ENCODE results near the gene PRXL2A. TPM values are rescaled to one million over a fixed set of nuclear protein-coding genes. Genes with fewer than 3 reads are reported as not detected.

The PRXL2A gene
- total and polyA plus RNA-seq, 2 experiments from 2014 or later = 31.8 to 51.7 TPM

DNA sequence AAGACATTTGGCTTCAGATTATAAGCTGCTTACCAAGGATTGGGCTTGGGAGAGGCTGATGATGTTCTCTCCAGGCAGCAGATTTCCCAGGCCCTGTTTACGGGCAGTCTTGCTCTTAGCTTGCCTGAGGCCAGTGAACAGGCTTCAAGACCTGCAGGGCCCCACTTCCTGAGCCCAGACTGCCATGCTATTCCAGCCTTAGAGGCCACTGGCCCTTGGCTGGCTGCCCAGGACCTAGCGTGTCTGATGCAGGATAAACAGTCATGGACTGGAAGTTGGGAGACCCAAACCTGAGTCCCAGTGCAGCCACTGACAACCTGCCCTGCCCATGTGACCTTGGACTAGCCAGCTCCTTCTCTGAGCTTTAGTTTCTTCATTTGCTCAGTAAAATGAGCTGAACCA is 2.9 kb downstream of the PRXL2A start (continued):
- TF ChIP-seq, protein P1, sequence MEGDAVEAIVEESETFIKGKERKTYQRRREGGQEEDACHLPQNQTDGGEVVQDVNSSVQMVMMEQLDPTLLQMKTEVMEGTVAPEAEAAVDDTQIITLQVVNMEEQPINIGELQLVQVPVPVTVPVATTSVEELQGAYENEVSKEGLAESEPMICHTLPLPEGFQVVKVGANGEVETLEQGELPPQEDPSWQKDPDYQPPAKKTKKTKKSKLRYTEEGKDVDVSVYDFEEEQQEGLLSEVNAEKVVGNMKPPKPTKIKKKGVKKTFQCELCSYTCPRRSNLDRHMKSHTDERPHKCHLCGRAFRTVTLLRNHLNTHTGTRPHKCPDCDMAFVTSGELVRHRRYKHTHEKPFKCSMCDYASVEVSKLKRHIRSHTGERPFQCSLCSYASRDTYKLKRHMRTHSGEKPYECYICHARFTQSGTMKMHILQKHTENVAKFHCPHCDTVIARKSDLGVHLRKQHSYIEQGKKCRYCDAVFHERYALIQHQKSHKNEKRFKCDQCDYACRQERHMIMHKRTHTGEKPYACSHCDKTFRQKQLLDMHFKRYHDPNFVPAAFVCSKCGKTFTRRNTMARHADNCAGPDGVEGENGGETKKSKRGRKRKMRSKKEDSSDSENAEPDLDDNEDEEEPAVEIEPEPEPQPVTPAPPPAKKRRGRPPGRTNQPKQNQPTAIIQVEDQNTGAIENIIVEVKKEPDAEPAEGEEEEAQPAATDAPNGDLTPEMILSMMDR (conservative IDR thresholded peaks at IDR 0.05; ENCODE audit: low read depth in 2 of 2) = no peak
- TF ChIP-seq ZNF331 (CRISPR knock-in tag; IDR thresholded peaks at IDR 0.05; ENCODE audit: low read depth) (no peak), POLR2AphosphoS5 (IDR thresholded peaks at IDR 0.05; ENCODE audit: low read depth) (no peak), STAT1 (IDR thresholded peaks at IDR 0.05; ENCODE audit: unreplicated experiment) (no peak), ZNF114 (CRISPR knock-in tag; IDR thresholded peaks at IDR 0.05) (no peak), CREB1 (CRISPR knock-in tag; IDR thresholded peaks at IDR 0.05; ENCODE audit: low read depth) (no peak), NANOG (IDR thresholded peaks at IDR 0.05; ENCODE audit: borderline replicate concordance) (no peak)
- TF ChIP-seq, protein P2, sequence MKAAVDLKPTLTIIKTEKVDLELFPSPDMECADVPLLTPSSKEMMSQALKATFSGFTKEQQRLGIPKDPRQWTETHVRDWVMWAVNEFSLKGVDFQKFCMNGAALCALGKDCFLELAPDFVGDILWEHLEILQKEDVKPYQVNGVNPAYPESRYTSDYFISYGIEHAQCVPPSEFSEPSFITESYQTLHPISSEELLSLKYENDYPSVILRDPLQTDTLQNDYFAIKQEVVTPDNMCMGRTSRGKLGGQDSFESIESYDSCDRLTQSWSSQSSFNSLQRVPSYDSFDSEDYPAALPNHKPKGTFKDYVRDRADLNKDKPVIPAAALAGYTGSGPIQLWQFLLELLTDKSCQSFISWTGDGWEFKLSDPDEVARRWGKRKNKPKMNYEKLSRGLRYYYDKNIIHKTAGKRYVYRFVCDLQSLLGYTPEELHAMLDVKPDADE (IDR thresholded peaks at IDR 0.05) = no peak

- H3K4me3 ChIP-seq = no peak overlapping the region
- no peaks in the 10 kb centered on the region for H3K36me3 ChIP-seq (ENCODE audit: insufficient read depth)
- peaks cover 43% of the 10 kb centered on the region for H3K27me3 ChIP-seq (ENCODE audit: insufficient read depth)
- H3K9me2 ChIP-seq (ENCODE audit: insufficient read depth) = no peaks in the 10 kb centered on the region
- Mint-ChIP-seq H3K4me3 (no peak overlapping the region), H3K9me3 (no peaks in the 10 kb centered on the region), H3K27ac (no peak overlapping the region), H3K4me1 (peaks cover 53% of the 10 kb centered on the region), H3K36me3 (ENCODE audit: low read depth) (peaks cover 4% of the 10 kb centered on the region; the same call in 1 of the 3 replicates), H3K27me3 (ENCODE audit: insufficient read depth, low read depth, poor library complexity) (peaks cover 19% of the 10 kb centered on the region)
- no peak overlapping the region for H3K4me2 ChIP-seq
- H2AFZ ChIP-seq = no peak overlapping the region
- DNase-seq (ENCODE audit: low spot score) (no peak), ATAC-seq (no peak)
- TF ChIP-seq STAT1 (IDR thresholded peaks at IDR 0.05; ENCODE audit: unreplicated experiment) (no peak), NANOG (IDR thresholded peaks at IDR 0.05; ENCODE audit: borderline replicate concordance) (no peak)
- TF ChIP-seq, protein P1 (conservative IDR thresholded peaks at IDR 0.05; ENCODE audit: low read depth in 2 of 2) = no peak
- TF ChIP-seq, protein P3, sequence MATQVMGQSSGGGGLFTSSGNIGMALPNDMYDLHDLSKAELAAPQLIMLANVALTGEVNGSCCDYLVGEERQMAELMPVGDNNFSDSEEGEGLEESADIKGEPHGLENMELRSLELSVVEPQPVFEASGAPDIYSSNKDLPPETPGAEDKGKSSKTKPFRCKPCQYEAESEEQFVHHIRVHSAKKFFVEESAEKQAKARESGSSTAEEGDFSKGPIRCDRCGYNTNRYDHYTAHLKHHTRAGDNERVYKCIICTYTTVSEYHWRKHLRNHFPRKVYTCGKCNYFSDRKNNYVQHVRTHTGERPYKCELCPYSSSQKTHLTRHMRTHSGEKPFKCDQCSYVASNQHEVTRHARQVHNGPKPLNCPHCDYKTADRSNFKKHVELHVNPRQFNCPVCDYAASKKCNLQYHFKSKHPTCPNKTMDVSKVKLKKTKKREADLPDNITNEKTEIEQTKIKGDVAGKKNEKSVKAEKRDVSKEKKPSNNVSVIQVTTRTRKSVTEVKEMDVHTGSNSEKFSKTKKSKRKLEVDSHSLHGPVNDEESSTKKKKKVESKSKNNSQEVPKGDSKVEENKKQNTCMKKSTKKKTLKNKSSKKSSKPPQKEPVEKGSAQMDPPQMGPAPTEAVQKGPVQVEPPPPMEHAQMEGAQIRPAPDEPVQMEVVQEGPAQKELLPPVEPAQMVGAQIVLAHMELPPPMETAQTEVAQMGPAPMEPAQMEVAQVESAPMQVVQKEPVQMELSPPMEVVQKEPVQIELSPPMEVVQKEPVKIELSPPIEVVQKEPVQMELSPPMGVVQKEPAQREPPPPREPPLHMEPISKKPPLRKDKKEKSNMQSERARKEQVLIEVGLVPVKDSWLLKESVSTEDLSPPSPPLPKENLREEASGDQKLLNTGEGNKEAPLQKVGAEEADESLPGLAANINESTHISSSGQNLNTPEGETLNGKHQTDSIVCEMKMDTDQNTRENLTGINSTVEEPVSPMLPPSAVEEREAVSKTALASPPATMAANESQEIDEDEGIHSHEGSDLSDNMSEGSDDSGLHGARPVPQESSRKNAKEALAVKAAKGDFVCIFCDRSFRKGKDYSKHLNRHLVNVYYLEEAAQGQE (IDR thresholded peaks at IDR 0.05; ENCODE audit: unreplicated experiment) = no peak
- H3K4me1 ChIP-seq (ENCODE audit: insufficient read depth) = peaks cover 35% of the 10 kb centered on the region
- peaks cover 29% of the 10 kb centered on the region for H4K20me1 ChIP-seq (replicated peaks; ENCODE audit: insufficient read depth)
- peaks cover 21% of the 10 kb centered on the region for H3K79me2 ChIP-seq (replicated peaks; ENCODE audit: insufficient read depth)
- H3K27ac ChIP-seq (ENCODE audit: low read depth) = no peak overlapping the region
- H3F3A ChIP-seq (replicated peaks; ENCODE audit: low read depth) = 0 out of 2 replicates have a peak, but pooled peaks cover 5% of the 10 kb centered on the region
These were observed 3.4 kb downstream of the PRXL2A start for GRCh38 chr10:80411681-80412220.

All from GM23338 (cell line).